Measurements from ENCODE around the gene ZBTB20. TPM values are rescaled to one million over a fixed set of nuclear protein-coding genes. Genes with fewer than 3 reads are reported as not detected.

The ZBTB20 gene
- total and polyA plus RNA-seq, 10 of the 15 experiments (the other 5 are each of a cell fraction or from before 2014, with no cell fraction given) = 0.20 to 5.5 (median 2.2) TPM

GRCh38 chr3:114498539-114499370 lies 648.3 kb downstream of the ZBTB20 start (continued):
- TF ChIP-seq ZBTB11 (CRISPR knock-in tag; IDR thresholded peaks at IDR 0.05) (no peak), EGR1 (IDR thresholded peaks at IDR 0.05; ENCODE audit: borderline replicate concordance in 1 of 2, low read depth in 2 of 2, low read length in 2 of 2) (no peak), HDAC6 (IDR thresholded peaks at IDR 0.05; ENCODE audit: unreplicated experiment) (no peak), E2F8 (IDR thresholded peaks at IDR 0.05; ENCODE audit: low read depth, partially characterized antibody) (no peak), RELB (IDR thresholded peaks at IDR 0.05; ENCODE audit: low read depth) (no peak), NFXL1 (IDR thresholded peaks at IDR 0.05; ENCODE audit: borderline replicate concordance) (no peak), FOXM1 (IDR thresholded peaks at IDR 0.05; ENCODE audit: low read depth, low read length) (no peak), CEBPZ (IDR thresholded peaks at IDR 0.05; ENCODE audit: low read depth, low read length) (no peak), CBFB (IDR thresholded peaks at IDR 0.05; ENCODE audit: low read depth) (no peak), SREBF1 (IDR thresholded peaks at IDR 0.05; ENCODE audit: low read length) (no peak), ELK1 (IDR thresholded peaks at IDR 0.05; ENCODE audit: low read depth, low read length) (no peak)
